HCT116 (cell line): ENCODE results near the gene CACNG8. TPM values are rescaled to one million over a fixed set of nuclear protein-coding genes. Genes with fewer than 3 reads are reported as not detected.

Source experiments
- ATAC-seq: fragments of 200-7000 bp; cut with Tn5 transposase; 2 replicates; pipeline ENCODE4 v1.9.1; 2020; ENCODE audit warnings: mild to moderate bottlenecking, moderate library complexity
- BruUV-seq: library from RNA; stranded (reverse); fragments of 400-500 nt; replicated peaks from 2 replicates; lab custom pipeline; 2021; lab: Mats Ljungman, UMichigan
- CTCF ChIA-PET: fragments of 300-600 bp; sonication (Branson Sonifier 250); formaldehyde crosslinking; loops from one replicate; lab custom pipeline; 2021; ENCODE audit warnings: antibody characterized with exemption; lab: Charles Lee
- POLR2A ChIA-PET: fragments of 300-600, 350-600 bp; sonication (Branson Sonifier 250); formaldehyde crosslinking; loops from one replicate; lab custom pipeline; 2021; ENCODE audit warnings: antibody characterized with exemption; lab: Charles Lee
- RAD21 ChIA-PET, 2 experiments: fragments of 300-600 bp; sonication (Branson Sonifier 250); formaldehyde crosslinking; loops; one replicate each; lab custom pipeline; 2023; ENCODE audit warnings: low total read pairs in 2 of 2; ENCODE audit not compliant: uncharacterized antibody in 2 of 2, unreplicated experiment in 2 of 2, low non-redundant PET in 1 of 2; lab: Charles Lee
- DNase-seq: peaks from one replicate; pipeline ENCODE4 v3.0.0-alpha.2; 2010; ENCODE audit warnings: low read depth, low spot score
- H2AFZ ChIP-seq: fragments of 200-600 bp; shearing (Covaris generic), sonication (generic); 2 replicates; pipeline ENCODE4 v1.6.1; 2017; ENCODE audit warnings: low read depth, mixed run types, mixed read lengths, antibody characterized with exemption, low read length; ENCODE audit not compliant: poor library complexity, severe bottlenecking
- H3K27ac ChIP-seq: 2 replicates; pipeline ENCODE4 v1.5.1; 2012; ENCODE audit warnings: low read depth, low read length
- H3K27me3 ChIP-seq: fragments of 200-600 bp; sonication (generic); 2 replicates; pipeline ENCODE4 v1.6.1; 2016; ENCODE audit warnings: mixed run types, low read length, mixed read lengths; ENCODE audit not compliant: insufficient read depth
- H3K36me3 ChIP-seq, 2 experiments: fragments of 200-500 bp in 1 of 2; fragments of 200-600 bp in 1 of 2; sonication (Bioruptor generic) in 1 of 2; sonication (generic) in 1 of 2; 2 replicates each; pipeline versions ENCODE4 v1.5.1 to v1.6.1; 2014 to 2016; ENCODE audit warnings: low read length in 2 of 2, inconsistent platforms in 1 of 2, mixed read lengths in 1 of 2, mixed run types in 1 of 2; ENCODE audit not compliant: insufficient read depth in 2 of 2, control insufficient read depth in 1 of 2
- H3K4me1 ChIP-seq, 2 experiments: fragments of 200-600 bp in 1 of 2; sonication (generic) in 1 of 2; 2 replicates each; pipeline versions ENCODE4 v1.5.1 to v1.6.1; 2012 to 2017; ENCODE audit warnings: low read length in 2 of 2, inconsistent platforms in 1 of 2, mild to moderate bottlenecking in 1 of 2, mixed read lengths in 1 of 2, mixed run types in 1 of 2, moderate library complexity in 1 of 2; ENCODE audit not compliant: insufficient read depth in 2 of 2, control insufficient read depth in 1 of 2
- H3K4me2 ChIP-seq: fragments of 200-600 bp; sonication (generic); 2 replicates; pipeline ENCODE4 v1.6.1; 2017; ENCODE audit warnings: mixed run types, low read length, mixed read lengths
- H3K4me3 ChIP-seq, 2 experiments: fragments of 200-600 bp in 1 of 2; sonication (generic) in 1 of 2; replicated peaks in 1 of 2; 2 replicates each; pipeline ENCODE4 v1.5.1; 2011 to 2016; ENCODE audit warnings: low read length in 2 of 2, control low read depth in 1 of 2, low read depth in 1 of 2, mild to moderate bottlenecking in 1 of 2, mixed read lengths in 1 of 2, mixed run types in 1 of 2
- H3K79me2 ChIP-seq: fragments of 200-600 bp; sonication (generic); 2 replicates; pipeline ENCODE4 v1.6.1; 2017; ENCODE audit warnings: mild to moderate bottlenecking, mixed run types, low read length, moderate library complexity, mixed read lengths; ENCODE audit not compliant: insufficient read depth
- H3K9ac ChIP-seq: fragments of 200-600 bp; sonication (generic); 2 replicates; pipeline ENCODE4 v1.6.1; 2016; ENCODE audit warnings: low read length, mixed read lengths
- H3K9me2 ChIP-seq: fragments of 200-600 bp; sonication (generic), shearing (Covaris generic); 2 replicates; pipeline ENCODE4 v1.6.1; 2017; ENCODE audit warnings: mixed run types, mild to moderate bottlenecking, moderate library complexity; ENCODE audit not compliant: insufficient read depth
- H3K9me3 ChIP-seq, 2 experiments: fragments of 200-500 bp in 1 of 2; fragments of 200-600 bp in 1 of 2; sonication (Bioruptor generic) in 1 of 2; sonication (generic) in 1 of 2; 2 replicates each; pipeline ENCODE4 v1.6.1; 2014 to 2017; ENCODE audit warnings: low read length in 2 of 2, mixed read lengths in 2 of 2, inconsistent platforms in 1 of 2, low read depth in 1 of 2, mild to moderate bottlenecking in 1 of 2, mixed run types in 1 of 2, moderate library complexity in 1 of 2; ENCODE audit not compliant: control insufficient read depth in 1 of 2, insufficient read depth in 1 of 2
- H4K20me1 ChIP-seq: fragments of 200-600 bp; sonication (generic), shearing (Covaris generic); 2 replicates; pipeline ENCODE4 v1.6.1; 2017; ENCODE audit warnings: mixed run types, mild to moderate bottlenecking, moderate library complexity; ENCODE audit not compliant: insufficient read depth
- ELF1 ChIP-seq: IDR thresholded peaks from 2 replicates; pipeline ENCODE4 v1.6.1; 2012; ENCODE audit warnings: low read depth, borderline replicate concordance
- FOSL1 ChIP-seq: IDR thresholded peaks from 2 replicates; pipeline ENCODE4 v1.6.1; 2012; ENCODE audit warnings: low read depth
- JUND ChIP-seq: IDR thresholded peaks from 2 replicates; pipeline ENCODE4 v1.6.1; 2012
- SIN3A ChIP-seq: IDR thresholded peaks from 2 replicates; pipeline ENCODE4 v1.6.1; 2012; ENCODE audit warnings: low read depth
- SRF ChIP-seq: IDR thresholded peaks from 2 replicates; pipeline ENCODE4 v1.6.1; 2012; ENCODE audit warnings: low read depth
- TCF7L2 ChIP-seq: IDR thresholded peaks from 2 replicates; pipeline ENCODE4 v1.7.0; 2011; ENCODE audit warnings: borderline replicate concordance, inconsistent platforms; ENCODE audit not compliant: insufficient read depth, insufficient read length; ENCODE audit errors: extremely low read depth
- YY1 ChIP-seq: IDR thresholded peaks from 2 replicates; pipeline ENCODE4 v1.6.1; 2011; ENCODE audit warnings: low read length, low read depth, moderate library complexity, mild to moderate bottlenecking; ENCODE audit not compliant: insufficient replicate concordance; ENCODE audit errors: extremely low read depth
- ZNF274 ChIP-seq: fragments of 200-500 bp; sonication (Bioruptor generic); IDR thresholded peaks from 2 replicates; pipeline ENCODE4 v1.6.1; 2014; ENCODE audit warnings: mild to moderate bottlenecking, low read depth, low read length, inconsistent platforms
- intact Hi-C: fragments of 100-400 bp; cut with micrococcal nuclease; formaldehyde crosslinking; loops from 2 replicates; pipeline ENCODE4 v1.10.0; 2022
- total RNA-seq: library from RNA; stranded (reverse); gene quantifications from one replicate; pipeline ENCODE4 v1.2.1, GENCODE V29; 2021; ENCODE audit not compliant: unreplicated experiment
- TF ChIP-seq, protein P1 (sequence below): IDR thresholded peaks from 2 replicates; pipeline ENCODE4 v1.6.1; 2012
- TF ChIP-seq, protein P2 (sequence below), 3 experiments: fragments of 200-600 bp in 1 of 3; sonication (generic) in 1 of 3; IDR thresholded peaks in 2 of 3; conservative IDR thresholded peaks in 1 of 3; 2 replicates each; pipeline ENCODE4 v1.5.1; 2012 to 2017; ENCODE audit warnings: low read depth in 2 of 3, low read length in 2 of 3, antibody characterized with exemption in 1 of 3, borderline replicate concordance in 1 of 3, control low read depth in 1 of 3, mild to moderate bottlenecking in 1 of 3, mixed read lengths in 1 of 3, mixed run types in 1 of 3, moderate library complexity in 1 of 3; ENCODE audit not compliant: insufficient read depth in 1 of 3

Gene CACNG8
- total RNA-seq, 1 experiment from 2014 or later: 0.93 TPM

DNA sequence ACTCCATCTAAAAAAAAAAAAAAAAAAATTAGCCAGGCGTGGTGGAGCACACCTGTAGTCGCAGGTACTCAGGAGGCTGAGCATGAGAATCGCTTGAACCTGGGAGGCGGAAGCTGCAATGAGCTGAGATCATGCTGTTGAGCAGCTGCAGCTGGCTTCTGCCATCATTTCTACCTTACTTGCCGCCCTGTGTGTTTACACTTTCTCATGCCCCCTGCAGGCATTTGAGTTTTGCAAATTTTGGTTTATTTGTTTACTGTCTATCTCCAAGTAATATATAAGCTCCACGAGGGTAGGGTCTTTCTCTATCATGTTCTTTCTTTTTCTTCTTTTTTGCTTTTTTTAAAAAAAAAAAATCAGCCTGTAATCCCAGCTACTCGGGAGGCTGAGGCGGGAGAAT, 46.7 kb downstream of the CACNG8 start (continued):
- TF ChIP-seq ELF1: no peak
- TF ChIP-seq, protein P1, sequence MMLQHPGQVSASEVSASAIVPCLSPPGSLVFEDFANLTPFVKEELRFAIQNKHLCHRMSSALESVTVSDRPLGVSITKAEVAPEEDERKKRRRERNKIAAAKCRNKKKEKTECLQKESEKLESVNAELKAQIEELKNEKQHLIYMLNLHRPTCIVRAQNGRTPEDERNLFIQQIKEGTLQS: no peak

DNA sequence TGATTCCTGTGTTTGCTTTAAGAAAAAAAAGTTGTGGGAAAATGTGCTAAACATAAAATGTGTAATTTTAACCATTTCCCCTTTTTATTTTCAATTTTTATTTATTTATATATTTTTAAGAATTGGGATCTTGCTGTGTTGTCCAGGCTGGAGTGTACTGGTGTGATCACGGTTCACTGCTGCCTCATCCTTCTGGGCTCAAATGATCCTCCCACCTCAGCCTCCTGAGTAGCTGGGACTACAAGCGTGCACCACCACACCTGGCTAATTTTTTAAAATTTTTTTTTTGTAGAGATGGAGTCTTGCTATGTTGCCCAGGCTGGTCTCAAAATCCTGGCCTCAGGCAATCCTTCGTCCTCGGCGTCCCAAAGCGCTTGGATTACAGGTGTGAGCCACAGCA, 47.7 kb downstream of the CACNG8 start:
- DNase-seq (no peak), ATAC-seq (no peak)
- ChIA-PET CTCF (no interaction called here), POLR2A (no interaction called here), RAD21 (no interaction called here)
- TF ChIP-seq ZNF274 (no peak), YY1 (no peak), TCF7L2 (no peak), FOSL1 (no peak), SRF (no peak)
- no peak overlapping the region for H3K27ac ChIP-seq
- no peaks in the 10 kb centered on the region for H3K27me3 ChIP-seq
- no peaks in the 10 kb centered on the region for H3K79me2 ChIP-seq
- no peaks in the 10 kb centered on the region for H4K20me1 ChIP-seq
- no peak overlapping the region for H3K9ac ChIP-seq
- H3K4me3 ChIP-seq: no peak overlapping the region
- no peaks in the 10 kb centered on the region; a peak in 1 of 4 replicates for H3K4me1 ChIP-seq
- no peak overlapping the region for H3K4me2 ChIP-seq
- H3K9me3 ChIP-seq: no peaks in the 10 kb centered on the region
- H2AFZ ChIP-seq: no peak overlapping the region
- BruUV-seq: no TSS peak
- no peaks in the 10 kb centered on the region for H3K9me2 ChIP-seq
- H3K36me3 ChIP-seq: no peaks in the 10 kb centered on the region
- intact Hi-C loops: no loop called here

DNA sequence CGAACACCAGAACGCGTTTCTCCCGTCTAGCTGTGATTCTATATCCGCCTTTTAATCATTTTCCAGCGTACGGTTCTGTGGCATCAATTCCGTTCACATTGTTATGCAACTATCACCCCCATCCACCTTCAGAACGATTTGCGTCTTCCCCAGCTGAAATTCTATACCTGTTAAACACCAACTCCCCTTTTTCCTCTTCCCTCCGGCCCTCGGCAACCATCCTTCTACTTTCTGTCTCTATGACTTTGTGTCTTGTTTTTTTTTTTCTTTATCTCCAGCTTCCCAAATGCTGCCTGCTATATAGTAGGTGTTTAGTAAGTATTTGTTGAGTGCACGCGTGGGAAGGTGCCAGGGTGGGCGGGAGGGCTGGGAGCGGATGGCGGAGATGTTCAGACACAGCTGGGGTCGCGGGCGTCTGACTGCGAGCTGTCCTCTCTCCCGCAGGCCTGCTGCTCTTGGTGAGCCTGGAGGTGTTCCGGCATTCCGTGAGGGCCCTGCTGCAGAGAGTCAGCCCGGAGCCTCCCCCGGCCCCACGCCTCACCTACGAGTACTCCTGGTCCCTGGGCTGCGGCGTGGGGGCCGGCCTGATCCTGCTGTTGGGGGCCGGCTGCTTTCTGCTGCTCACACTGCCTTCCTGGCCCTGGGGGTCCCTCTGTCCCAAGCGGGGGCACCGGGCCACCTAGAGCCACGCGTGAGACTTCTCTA, 48.9 kb downstream of the CACNG8 start:
- POLR2A ChIA-PET: no interaction called here
- no peaks in the 10 kb centered on the region; a peak in 1 of 4 replicates for H3K4me1 ChIP-seq
- no peaks in the 10 kb centered on the region for H3K36me3 ChIP-seq
- no peak overlapping the region for H3K4me2 ChIP-seq
- TF ChIP-seq JUND (no peak), SIN3A (no peak)
- TF ChIP-seq, protein P2, sequence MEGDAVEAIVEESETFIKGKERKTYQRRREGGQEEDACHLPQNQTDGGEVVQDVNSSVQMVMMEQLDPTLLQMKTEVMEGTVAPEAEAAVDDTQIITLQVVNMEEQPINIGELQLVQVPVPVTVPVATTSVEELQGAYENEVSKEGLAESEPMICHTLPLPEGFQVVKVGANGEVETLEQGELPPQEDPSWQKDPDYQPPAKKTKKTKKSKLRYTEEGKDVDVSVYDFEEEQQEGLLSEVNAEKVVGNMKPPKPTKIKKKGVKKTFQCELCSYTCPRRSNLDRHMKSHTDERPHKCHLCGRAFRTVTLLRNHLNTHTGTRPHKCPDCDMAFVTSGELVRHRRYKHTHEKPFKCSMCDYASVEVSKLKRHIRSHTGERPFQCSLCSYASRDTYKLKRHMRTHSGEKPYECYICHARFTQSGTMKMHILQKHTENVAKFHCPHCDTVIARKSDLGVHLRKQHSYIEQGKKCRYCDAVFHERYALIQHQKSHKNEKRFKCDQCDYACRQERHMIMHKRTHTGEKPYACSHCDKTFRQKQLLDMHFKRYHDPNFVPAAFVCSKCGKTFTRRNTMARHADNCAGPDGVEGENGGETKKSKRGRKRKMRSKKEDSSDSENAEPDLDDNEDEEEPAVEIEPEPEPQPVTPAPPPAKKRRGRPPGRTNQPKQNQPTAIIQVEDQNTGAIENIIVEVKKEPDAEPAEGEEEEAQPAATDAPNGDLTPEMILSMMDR (IDR thresholded peaks at IDR 0.05 in 2 of 3, conservative IDR thresholded peaks at IDR 0.05 in 1 of 3; ENCODE audit: borderline replicate concordance in 1 of 3, insufficient read depth in 1 of 3, low read depth in 2 of 3, low read length in 2 of 3): no peak
- no peaks in the 10 kb centered on the region for H4K20me1 ChIP-seq
- H3K9ac ChIP-seq: no peak overlapping the region
- no peaks in the 10 kb centered on the region for H3K9me3 ChIP-seq
- CTCF ChIA-PET: no interaction called here
- H2AFZ ChIP-seq: no peak overlapping the region
- H3K27ac ChIP-seq: no peak overlapping the region
- RAD21 ChIA-PET: no interaction called here
- no peak overlapping the region for H3K4me3 ChIP-seq
- no peak for DNase-seq
- ATAC-seq: no peak
- no peaks in the 10 kb centered on the region for H3K79me2 ChIP-seq
- H3K9me2 ChIP-seq: no peaks in the 10 kb centered on the region
- no TSS peak for BruUV-seq
- no peaks in the 10 kb centered on the region for H3K27me3 ChIP-seq
- intact Hi-C loops: no loop called here
